GM19463 (cell line): Measurements from ENCODE around the gene BCAR3.
"Not testable (repeated sequence)": the region's sequence is repeated elsewhere in the genome, so short reads cannot be mapped to it uniquely, and the experiment has no call there.

Experiments
- ATAC-seq: cut with Tn5 transposase; IDR thresholded peaks from one replicate; pipeline ENCODE4 v1.9.1; 2021; ENCODE audit warnings: mild to moderate bottlenecking, moderate library complexity; ENCODE audit not compliant: unreplicated experiment

Gene BCAR3

GRCh38 chr1:93554883-93555872 lies 126.5 kb downstream of the BCAR3 start:
- no peak for ATAC-seq

GRCh38 chr1:93553886-93554490 lies 127.6 kb downstream of the BCAR3 start:
- not testable (repeated sequence) for ATAC-seq

- no peak for ATAC-seq
These were observed 128.7 kb downstream of the BCAR3 start for GRCh38 chr1:93552741-93553455.

GRCh38 chr1:93549811-93550210 lies 131.8 kb downstream of the BCAR3 start:
- no peak for ATAC-seq

GRCh38 chr1:93549131-93549530 lies 132.5 kb downstream of the BCAR3 start:
- no peak for ATAC-seq

GRCh38 chr1:93546162-93546863 lies 135.3 kb downstream of the BCAR3 start:
- ATAC-seq: no peak

GRCh38 chr1:93542398-93542797 lies 139.2 kb downstream of the BCAR3 start:
- no peak for ATAC-seq

- no peak for ATAC-seq
These were observed 140.6 kb downstream of the BCAR3 start for GRCh38 chr1:93541045-93541444.

- no peak for ATAC-seq
These were observed 143.7 kb downstream of the BCAR3 start for GRCh38 chr1:93537924-93538323.

GRCh38 chr1:93537396-93537795 lies 144.2 kb downstream of the BCAR3 start:
- no peak for ATAC-seq

- no peak for ATAC-seq
These were observed 148.0 kb downstream of the BCAR3 start for GRCh38 chr1:93533677-93534076.

GRCh38 chr1:93532780-93533378 lies 148.8 kb downstream of the BCAR3 start:
- no peak for ATAC-seq

- ATAC-seq: no peak
These were observed 150.4 kb downstream of the BCAR3 start for GRCh38 chr1:93531193-93531592.

GRCh38 chr1:93528412-93528811 lies 153.2 kb downstream of the BCAR3 start:
- no peak for ATAC-seq

GRCh38 chr1:93526431-93526830 lies 155.2 kb downstream of the BCAR3 start:
- no peak for ATAC-seq

GRCh38 chr1:93525431-93525830 lies 156.2 kb downstream of the BCAR3 start:
- no peak for ATAC-seq

GRCh38 chr1:93522721-93523120 lies 158.9 kb downstream of the BCAR3 start:
- ATAC-seq: no peak

- ATAC-seq: no peak
These were observed 160.0 kb downstream of the BCAR3 start for GRCh38 chr1:93521618-93522017.

- ATAC-seq: no peak
These were observed 162.3 kb downstream of the BCAR3 start for GRCh38 chr1:93519199-93519829.

- ATAC-seq: no peak
These were observed 163.1 kb downstream of the BCAR3 start for GRCh38 chr1:93518516-93518915.
